GM12878 (cell line): ENCODE results near the gene NFE2L2. TPM values are rescaled to one million over a fixed set of nuclear protein-coding genes. Genes with fewer than 3 reads are reported as not detected.
A peak's percentile ranks its signal among the peaks of the same experiment; 100 is the strongest.

Source experiments
- ATAC-seq: fragments of 200-7000 bp; cut with Tn5 transposase; 3 replicates; pipeline ENCODE4 v1.9.1; 2020; ENCODE audit warnings: mild to moderate bottlenecking, moderate library complexity
- BruUV-seq: library from RNA; stranded (reverse); fragments of 400-500 nt; replicated peaks from 2 replicates; lab custom pipeline; 2021; lab: Mats Ljungman, UMichigan
- CTCF ChIA-PET: fragments of 300-600 bp; sonication (Branson Sonifier 250); formaldehyde crosslinking; extraction: SDS; loops from one replicate; lab custom pipeline; 2021; ENCODE audit warnings: inconsistent platforms; lab: Yijun Ruan, JAX
- POLR2A ChIA-PET: fragments of 350-600 bp; formaldehyde crosslinking; extraction: SDS; loops from one replicate; lab custom pipeline; 2021; ENCODE audit warnings: inconsistent platforms; lab: Charles Lee
- RAD21 ChIA-PET: fragments of 300-600 bp; sonication (Branson Sonifier 250); formaldehyde crosslinking; loops from one replicate; lab custom pipeline; 2023; ENCODE audit warnings: antibody characterized with exemption; ENCODE audit not compliant: unreplicated experiment; lab: Charles Lee
- SMC1A ChIA-PET: fragments of 300-600 bp; sonication (Branson Sonifier 250); formaldehyde crosslinking; loops from one replicate; lab custom pipeline; 2023; ENCODE audit not compliant: unreplicated experiment, uncharacterized antibody; lab: Charles Lee
- DNase-seq: peaks from one replicate; pipeline ENCODE4 v3.0.0-alpha.2; 2011; ENCODE audit warnings: low read depth, low spot score
- FAIRE-seq: peaks from 3 replicates; lab custom pipeline; 2011; peaks lifted over from hg19 to GRCh38; lab: Jason Lieb, UNC
- H2AFZ ChIP-seq: 2 replicates; pipeline ENCODE4 v1.6.0; 2011; ENCODE audit warnings: low read depth, low read length, control low read depth; ENCODE audit not compliant: control insufficient read depth
- H3K27ac ChIP-seq: 2 replicates; pipeline ENCODE4 v1.5.1; 2011; ENCODE audit warnings: control low read depth; ENCODE audit not compliant: control insufficient read depth, insufficient read depth
- H3K27me3 ChIP-seq, 2 experiments: replicated peaks in 1 of 2; 2 replicates each; pipeline versions ENCODE4 v1.6.0 to v1.6.1; 2011; ENCODE audit warnings: low read length in 1 of 2; ENCODE audit not compliant: control insufficient read depth in 2 of 2, insufficient read depth in 2 of 2
- H3K36me3 ChIP-seq, 2 experiments: 2 replicates each; pipeline ENCODE4 v1.5.1; 2011; ENCODE audit warnings: low read length in 1 of 2; ENCODE audit not compliant: control insufficient read depth in 2 of 2, insufficient read depth in 2 of 2
- H3K4me1 ChIP-seq: 2 replicates; pipeline ENCODE4 v1.6.1; 2011; ENCODE audit warnings: mild to moderate bottlenecking, low read length, moderate library complexity, mixed read lengths; ENCODE audit not compliant: control insufficient read depth, insufficient read depth
- H3K4me2 ChIP-seq: 2 replicates; pipeline ENCODE4 v1.6.0; 2011; ENCODE audit warnings: control low read depth; ENCODE audit not compliant: control insufficient read depth, insufficient read depth
- H3K4me3 ChIP-seq: fragments of 200-600 bp; sonication (generic); 2 replicates; pipeline ENCODE4 v1.5.1; 2016
- H3K79me2 ChIP-seq: 2 replicates; pipeline ENCODE4 v1.6.0; 2011; ENCODE audit warnings: low read length; ENCODE audit not compliant: control insufficient read depth, insufficient read depth
- H3K9ac ChIP-seq: 2 replicates; pipeline ENCODE4 v1.8.0; 2011; ENCODE audit warnings: low read length, control low read depth, mixed read lengths; ENCODE audit not compliant: control insufficient read depth, insufficient read depth
- H3K9me3 ChIP-seq: replicated peaks from 3 replicates; pipeline ENCODE4 v1.5.1; 2011; ENCODE audit warnings: mild to moderate bottlenecking, low read length; ENCODE audit not compliant: control insufficient read depth, insufficient read depth
- H4K20me1 ChIP-seq: 2 replicates; pipeline ENCODE4 v1.6.0; 2011; ENCODE audit not compliant: control insufficient read depth, insufficient read depth
- BCL11A ChIP-seq: IDR thresholded peaks from 2 replicates; pipeline ENCODE4 v1.6.1; 2011; ENCODE audit warnings: low read depth, low read length
- BMI1 ChIP-seq: fragments of 450-650 bp; IDR thresholded peaks from 2 replicates; pipeline ENCODE4 v1.6.1; 2016; ENCODE audit warnings: mild to moderate bottlenecking, moderate library complexity, borderline replicate concordance
- CHD4 ChIP-seq: fragments of 200-600 bp; sonication (generic); IDR thresholded peaks from 2 replicates; pipeline ENCODE4 v1.6.1; 2016; ENCODE audit warnings: mild to moderate bottlenecking
- CTCF ChIP-seq, 3 experiments: IDR thresholded peaks in 2 of 3; conservative IDR thresholded peaks in 1 of 3; 2 replicates each; pipeline ENCODE4 v1.5.1; 2011; ENCODE audit warnings: low read depth in 3 of 3, low read length in 3 of 3, mild to moderate bottlenecking in 3 of 3, control low read depth in 2 of 3, moderate library complexity in 2 of 3, inconsistent platforms in 1 of 3, mixed read lengths in 1 of 3; ENCODE audit not compliant: control insufficient read depth in 2 of 3, insufficient read depth in 1 of 3; ENCODE audit errors: extremely low read depth in 1 of 3
- E4F1 ChIP-seq: fragments of 450-650 bp; IDR thresholded peaks from 2 replicates; pipeline ENCODE4 v1.6.1; 2018; ENCODE audit warnings: borderline replicate concordance, mild to moderate bottlenecking; ENCODE audit not compliant: partially characterized antibody
- FOS ChIP-seq: IDR thresholded peaks from 3 replicates; pipeline ENCODE4 v1.6.1; 2011; ENCODE audit warnings: borderline replicate concordance; ENCODE audit not compliant: insufficient read length; ENCODE audit errors: extremely low read depth
- HDAC6 ChIP-seq: fragments of 200-600 bp; sonication (generic); IDR thresholded peaks from one replicate; pipeline ENCODE4 v1.8.0; 2017; ENCODE audit warnings: antibody characterized with exemption; ENCODE audit not compliant: unreplicated experiment
- IRF5 ChIP-seq: fragments of 450-650 bp; IDR thresholded peaks from 2 replicates; pipeline ENCODE4 v1.6.1; 2017; ENCODE audit warnings: borderline replicate concordance
- MAX ChIP-seq: IDR thresholded peaks from 2 replicates; pipeline ENCODE4 v1.6.1; 2012; ENCODE audit warnings: low read depth, low read length, improper control_type of control experiment
- MEF2B ChIP-seq: fragments of 450-650 bp; IDR thresholded peaks from 2 replicates; pipeline ENCODE4 v1.6.1; 2018; ENCODE audit warnings: mild to moderate bottlenecking, moderate library complexity; ENCODE audit not compliant: partially characterized antibody, poor library complexity, severe bottlenecking
- MTA2 ChIP-seq: fragments of 450-650 bp; IDR thresholded peaks from 2 replicates; pipeline ENCODE4 v1.6.1; 2016; ENCODE audit warnings: low read depth, mild to moderate bottlenecking, moderate library complexity
- STAT1 ChIP-seq: fragments of 450-650 bp; conservative IDR thresholded peaks from 2 replicates; pipeline ENCODE4 v1.6.1; 2014; ENCODE audit warnings: antibody characterized with exemption, mild to moderate bottlenecking
- SUZ12 ChIP-seq: fragments of 200-600 bp; sonication (generic); IDR thresholded peaks from one replicate; pipeline ENCODE4 v1.6.1; 2018; ENCODE audit warnings: antibody characterized with exemption, mild to moderate bottlenecking; ENCODE audit not compliant: unreplicated experiment
- ZNF217 ChIP-seq: fragments of 450-650 bp; IDR thresholded peaks from 2 replicates; pipeline ENCODE4 v1.6.1; 2017; ENCODE audit warnings: antibody characterized with exemption, mild to moderate bottlenecking
- ZNF274 ChIP-seq: IDR thresholded peaks from one replicate; pipeline ENCODE4 v1.8.0; 2011; ENCODE audit not compliant: insufficient read length, insufficient read depth
- ZZZ3 ChIP-seq: IDR thresholded peaks from 2 replicates; pipeline ENCODE4 v1.6.1; 2011; ENCODE audit warnings: low read depth; ENCODE audit not compliant: control insufficient read depth, insufficient read length
- WGBS: methylation state at CpG from one replicate; pipeline ENCODE4 v1.1.6; 2016; ENCODE audit warnings: low lambda C conversion rate; ENCODE audit not compliant: insufficient replicate concordance, insufficient coverage; ENCODE audit errors: missing lambda C conversion rate; 5-methylcytosine and 5-hydroxymethylcytosine counted together
- in situ Hi-C: fragments of 300-500 bp; cut with MboI; formaldehyde crosslinking; loops from 9 replicates; pipeline ENCODE4 v1.14.3; 2018; ENCODE audit warnings: mixed read lengths
- intact Hi-C: fragments of 100-400 bp; cut with micrococcal nuclease; formaldehyde crosslinking; loops from one replicate; pipeline ENCODE4 v1.14.2; 2022; ENCODE audit not compliant: unreplicated experiment
- polyA plus RNA-seq, 11 experiments: library from polyadenylated mRNA; depleted of rRNA in 4 of 11; unstranded in 6 of 11; stranded (reverse) in 5 of 11; fragments of >200 nt; fragmentation: Nextera tagmentation in 4 of 11; fragmentation: Illumina TruSeq in 1 of 11; extraction: Ambion mirVana in 4 of 11; extraction: Trizol in 1 of 11; gene quantifications; 1 replicate in 1 of 11; 2 replicates in 10 of 11; pipeline versions ENCODE4 v1.2.1 to v1.2.3, GENCODE V29; 2011 to 2016; ENCODE audit warnings: inconsistent platforms in 2 of 11, missing spikeins in 2 of 11, low read depth in 1 of 11
- total RNA-seq, 4 experiments: library from RNA; depleted of rRNA in 3 of 4; stranded (reverse); fragments of >200 nt in 3 of 4; fragmentation: Illumina TruSeq in 1 of 4; extraction: Trizol in 1 of 4; gene quantifications; 2 replicates each; pipeline versions ENCODE4 v1.2.1 to v1.2.3, GENCODE V29; 2013 to 2021

The NFE2L2 gene
- total and polyA plus RNA-seq, 10 of the 15 experiments (the other 5 are each of a cell fraction or from before 2014, with no cell fraction given): 18.4 to 69.8 (median 37.1) TPM

- TF ChIP-seq CTCF (IDR thresholded peaks at IDR 0.05 in 2 of 3, conservative IDR thresholded peaks at IDR 0.05 in 1 of 3; ENCODE audit: control insufficient read depth in 2 of 3, extremely low read depth in 1 of 3, insufficient read depth in 1 of 3, low read depth in 3 of 3, low read length in 3 of 3): peak in 2 of 3 experiments; percentile 26 to 41; a peak in 4 of 6 replicates
- TF ChIP-seq ZNF217: no peak
These were observed 9.9 kb downstream of the NFE2L2 start (continued) for GRCh38 chr2:177254433-177255226.

- ChIA-PET POLR2A (interaction anchor here (1.2 kb wide), 1 partner anchor 14 kb away, joined by 3 read pairs; no protein-coding TSS in a partner anchor), CTCF (interaction anchor here (1.1 to 3.2 kb wide), 4 partner anchors 12 to 89 kb away, joined by 3 to 17 read pairs (median 14); partner anchors contain the start of gene NFE2L2), RAD21 (no interaction called here), SMC1A (interaction anchor here (1.2 kb wide), 2 partner anchors 10 to 55 kb away, joined by 3 read pairs; no protein-coding TSS in a partner anchor)
- FAIRE-seq (no peak), ATAC-seq (no peak), DNase-seq (no peak)
- Histone ChIP-seq H2AFZ (no peak overlapping the region), H3K4me1 (no peaks in the 10 kb centered on the region), H3K9ac (no peak overlapping the region), H3K27me3 (no peaks in the 10 kb centered on the region), H3K27ac (no peak overlapping the region), H3K79me2 (peaks cover 98% of the 10 kb centered on the region), H3K4me2 (no peak overlapping the region), H3K9me3 (peaks cover 4% of the 10 kb centered on the region; the same call in 2 of the 3 replicates), H4K20me1 (peaks cover 3% of the 10 kb centered on the region), H3K36me3 (peaks cover 0 to 10% of the 10 kb centered on the region in 2 experiments; a peak in 3 of 4 replicates), H3K4me3 (no peak overlapping the region)
- in situ Hi-C loops (no loop called here), intact Hi-C loops (no loop called here)
- no TSS peak for BruUV-seq
- WGBS: 96% methylated on average over 3 of the region's 3 CpGs
- no peak for TF ChIP-seq IRF5
- TF ChIP-seq BMI1: no peak
- TF ChIP-seq E4F1: no peak
- no peak for TF ChIP-seq FOS
- no peak for TF ChIP-seq MEF2B
- TF ChIP-seq MTA2: no peak
- TF ChIP-seq ZZZ3: no peak
- TF ChIP-seq HDAC6: no peak
- TF ChIP-seq STAT1: no peak
- TF ChIP-seq BCL11A: no peak
- no peak for TF ChIP-seq CHD4
- TF ChIP-seq MAX: no peak
- no peak for TF ChIP-seq SUZ12
- TF ChIP-seq ZNF274: no peak
These were observed 10.8 kb downstream of the NFE2L2 start for GRCh38 chr2:177253704-177254103.
